GM12801 (cell line): ENCODE measurements around the gene KCNQ1OT1.

ENCODE experiments used
- TF ChIP-seq, protein P1 (sequence below): IDR thresholded peaks from one replicate; pipeline ENCODE4 v1.5.1; 2011; ENCODE audit warnings: control low read depth; ENCODE audit not compliant: insufficient read length; ENCODE audit errors: extremely low read depth

The KCNQ1OT1 gene

DNA sequence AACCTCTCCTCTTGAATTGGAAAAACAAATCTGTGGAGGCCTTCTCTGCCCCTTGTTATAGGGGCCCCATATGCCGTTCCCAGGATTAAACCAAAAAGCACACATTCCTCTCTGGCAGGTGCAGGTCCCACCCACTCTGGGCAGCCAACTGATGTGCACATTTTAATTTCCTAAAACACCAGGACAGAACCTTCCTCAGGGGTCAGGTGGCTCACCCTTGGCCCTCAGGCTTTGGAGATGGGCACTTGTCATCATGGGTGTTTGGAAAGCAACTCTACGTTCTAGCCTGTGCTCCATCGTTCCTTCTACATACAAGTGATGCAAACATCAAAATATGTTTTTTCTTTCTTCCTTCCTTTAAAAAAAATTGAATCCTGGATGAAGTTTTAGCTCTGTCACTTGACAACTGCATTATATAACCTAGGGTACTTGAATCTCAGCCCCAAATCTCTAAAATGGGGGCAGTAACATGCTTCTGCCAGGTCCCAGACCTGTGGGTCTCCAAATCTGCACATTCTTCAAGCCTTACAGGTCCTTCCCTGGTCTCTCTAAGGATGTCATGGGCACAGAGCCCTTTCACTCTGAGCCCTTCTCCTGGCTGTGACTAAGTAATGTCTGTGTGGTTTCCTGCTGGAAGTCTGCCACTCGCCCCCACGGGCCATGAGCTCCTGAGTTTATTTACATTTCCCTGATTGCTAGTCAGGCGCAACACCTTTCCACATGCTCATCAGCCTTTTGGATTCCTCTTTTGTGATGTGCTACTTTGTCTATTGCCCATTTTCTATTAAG is 43.8 kb downstream of the KCNQ1OT1 start:
- TF ChIP-seq, protein P1, sequence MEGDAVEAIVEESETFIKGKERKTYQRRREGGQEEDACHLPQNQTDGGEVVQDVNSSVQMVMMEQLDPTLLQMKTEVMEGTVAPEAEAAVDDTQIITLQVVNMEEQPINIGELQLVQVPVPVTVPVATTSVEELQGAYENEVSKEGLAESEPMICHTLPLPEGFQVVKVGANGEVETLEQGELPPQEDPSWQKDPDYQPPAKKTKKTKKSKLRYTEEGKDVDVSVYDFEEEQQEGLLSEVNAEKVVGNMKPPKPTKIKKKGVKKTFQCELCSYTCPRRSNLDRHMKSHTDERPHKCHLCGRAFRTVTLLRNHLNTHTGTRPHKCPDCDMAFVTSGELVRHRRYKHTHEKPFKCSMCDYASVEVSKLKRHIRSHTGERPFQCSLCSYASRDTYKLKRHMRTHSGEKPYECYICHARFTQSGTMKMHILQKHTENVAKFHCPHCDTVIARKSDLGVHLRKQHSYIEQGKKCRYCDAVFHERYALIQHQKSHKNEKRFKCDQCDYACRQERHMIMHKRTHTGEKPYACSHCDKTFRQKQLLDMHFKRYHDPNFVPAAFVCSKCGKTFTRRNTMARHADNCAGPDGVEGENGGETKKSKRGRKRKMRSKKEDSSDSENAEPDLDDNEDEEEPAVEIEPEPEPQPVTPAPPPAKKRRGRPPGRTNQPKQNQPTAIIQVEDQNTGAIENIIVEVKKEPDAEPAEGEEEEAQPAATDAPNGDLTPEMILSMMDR = no peak

DNA sequence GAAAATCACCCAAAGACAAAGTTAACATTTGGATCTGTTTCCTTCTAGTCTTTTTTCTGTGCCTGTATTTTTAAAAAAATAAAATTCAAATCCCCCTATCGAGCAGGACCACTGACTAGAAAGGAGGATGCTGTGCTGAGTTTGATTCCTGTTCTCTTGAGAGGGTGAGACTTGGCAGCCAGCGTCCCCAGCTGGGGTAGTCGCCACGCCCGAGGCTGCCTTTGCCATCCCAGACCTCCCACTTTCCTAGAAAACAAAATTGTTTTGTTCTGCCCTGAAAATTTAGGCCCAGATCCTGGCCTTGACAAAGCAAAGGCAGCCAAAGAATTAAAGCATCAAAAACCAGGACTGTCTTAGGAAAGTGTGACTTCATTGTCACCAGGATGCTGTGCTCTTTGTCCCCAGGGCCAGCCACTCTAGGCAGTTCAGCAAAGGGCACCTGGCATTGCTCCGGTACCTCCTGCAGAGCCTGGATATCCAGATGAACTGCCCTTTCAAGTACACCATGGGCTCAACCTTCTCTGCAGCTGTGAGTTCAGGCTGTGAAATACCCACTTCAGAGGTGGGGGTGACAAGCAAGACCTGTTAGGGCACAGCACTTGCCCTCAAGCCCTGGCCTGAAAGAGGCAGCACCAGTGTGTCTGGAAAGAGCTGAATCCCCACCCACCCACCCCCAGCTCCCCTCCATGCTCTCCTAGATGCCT is 44.6 kb downstream of the KCNQ1OT1 start:
- TF ChIP-seq, protein P1 = no peak

GRCh38 chr11:2653930-2654739 is 45.7 kb downstream of the KCNQ1OT1 start:
- TF ChIP-seq, protein P1 = no peak

- TF ChIP-seq, protein P1 = no peak
Measured at GRCh38 chr11:2653198-2653551, 46.6 kb downstream of the KCNQ1OT1 start.

GRCh38 chr11:2652333-2653197 is 47.2 kb downstream of the KCNQ1OT1 start:
- TF ChIP-seq, protein P1 = no peak

DNA sequence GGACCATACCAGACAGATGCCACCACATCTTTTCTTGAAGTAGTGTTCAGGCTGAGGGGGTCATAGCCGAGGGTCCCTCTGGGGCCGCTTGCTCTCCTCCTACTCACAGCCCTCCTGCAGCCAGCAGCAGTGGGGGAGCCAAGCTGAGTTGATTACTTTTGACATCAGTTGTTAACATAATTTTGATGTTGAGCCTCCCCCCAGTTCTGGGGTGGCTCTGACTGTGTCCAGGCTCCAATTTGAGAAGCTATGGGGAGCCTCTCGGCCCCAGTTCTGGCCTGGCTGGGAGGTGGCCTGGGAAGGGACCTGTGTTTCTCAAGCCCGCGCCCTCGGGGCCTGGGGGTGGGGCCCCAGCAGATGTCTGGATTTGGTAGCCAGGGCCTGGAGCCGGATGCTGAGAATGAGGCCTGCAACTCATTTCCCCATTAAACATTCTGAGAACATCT is 47.9 kb downstream of the KCNQ1OT1 start:
- TF ChIP-seq, protein P1 = no peak
